HEK293T (cell line): ENCODE data around the gene SLA2.

Experiments
- ARNT ChIP-seq: fragments of 450-650 bp; IDR thresholded peaks from 2 replicates; pipeline ENCODE4 v1.6.1; 2017; ENCODE audit warnings: mild to moderate bottlenecking
- BHLHE40 ChIP-seq: fragments of 450-650 bp; IDR thresholded peaks from 2 replicates; pipeline ENCODE4 v1.6.1; 2016; ENCODE audit warnings: mild to moderate bottlenecking, moderate library complexity, borderline replicate concordance
- ELF4 ChIP-seq: fragments of 450-650 bp; IDR thresholded peaks from 2 replicates; pipeline ENCODE4 v1.6.1; 2017; ENCODE audit warnings: antibody characterized with exemption
- FOXA1 ChIP-seq: fragments of 450-650 bp; IDR thresholded peaks from 2 replicates; pipeline ENCODE4 v1.6.1; 2016; ENCODE audit warnings: mild to moderate bottlenecking
- FOXK2 ChIP-seq: fragments of 450-650 bp; IDR thresholded peaks from 2 replicates; pipeline ENCODE4 v1.6.1; 2016; ENCODE audit warnings: mild to moderate bottlenecking
- FOXM1 ChIP-seq: fragments of 450-650 bp; IDR thresholded peaks from 2 replicates; pipeline ENCODE4 v1.6.1; 2017; ENCODE audit warnings: mild to moderate bottlenecking, borderline replicate concordance
- NFRKB ChIP-seq: fragments of 450-650 bp; IDR thresholded peaks from 2 replicates; pipeline ENCODE4 v1.6.1; 2016; ENCODE audit warnings: mild to moderate bottlenecking, moderate library complexity
- SP1 ChIP-seq: fragments of 450-650 bp; IDR thresholded peaks from 2 replicates; pipeline ENCODE4 v1.6.1; 2017
- SUZ12 ChIP-seq: fragments of 450-650 bp; IDR thresholded peaks from 2 replicates; pipeline ENCODE4 v1.6.1; 2016; ENCODE audit warnings: mild to moderate bottlenecking
- TARDBP ChIP-seq: fragments of 450-650 bp; IDR thresholded peaks from 2 replicates; pipeline ENCODE4 v1.6.1; 2016
- ZNF384 ChIP-seq: fragments of 450-650 bp; IDR thresholded peaks from 2 replicates; pipeline ENCODE4 v1.6.1; 2016

DNA sequence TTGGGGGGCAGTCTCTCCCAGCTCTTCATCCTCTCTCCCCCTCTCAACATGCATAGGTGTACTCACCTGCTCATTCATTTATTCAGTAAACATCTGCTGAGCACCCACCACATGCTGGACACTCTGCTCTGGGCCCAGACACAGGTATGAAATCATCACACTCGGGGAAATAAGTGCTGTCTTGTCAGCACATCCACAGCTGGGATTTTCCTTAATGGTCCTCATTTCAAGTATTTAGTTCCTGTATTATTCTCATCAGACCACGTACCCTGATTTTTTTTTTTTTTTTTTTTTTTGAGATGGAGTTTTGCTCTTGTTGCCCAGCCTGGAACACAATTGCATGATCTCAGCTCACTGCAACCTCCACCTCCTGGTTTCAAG lies 21.1 kb downstream of the SLA2 start:
- no peak for TF ChIP-seq FOXK2
- no peak for TF ChIP-seq SP1
- no peak for TF ChIP-seq ARNT
- no peak for TF ChIP-seq ZNF384
- no peak for TF ChIP-seq FOXA1
- no peak for TF ChIP-seq TARDBP
- no peak for TF ChIP-seq BHLHE40
- no peak for TF ChIP-seq ELF4
- TF ChIP-seq SUZ12, result no peak
- TF ChIP-seq FOXM1, result no peak
- no peak for TF ChIP-seq NFRKB
